ENCODE data around the gene PTGER1. TPM values are rescaled to one million over a fixed set of nuclear protein-coding genes. Genes with fewer than 3 reads are reported as not detected.

The PTGER1 gene
- total RNA-seq, 1 donor from 2014 or later, result 0.34 TPM

DNA sequence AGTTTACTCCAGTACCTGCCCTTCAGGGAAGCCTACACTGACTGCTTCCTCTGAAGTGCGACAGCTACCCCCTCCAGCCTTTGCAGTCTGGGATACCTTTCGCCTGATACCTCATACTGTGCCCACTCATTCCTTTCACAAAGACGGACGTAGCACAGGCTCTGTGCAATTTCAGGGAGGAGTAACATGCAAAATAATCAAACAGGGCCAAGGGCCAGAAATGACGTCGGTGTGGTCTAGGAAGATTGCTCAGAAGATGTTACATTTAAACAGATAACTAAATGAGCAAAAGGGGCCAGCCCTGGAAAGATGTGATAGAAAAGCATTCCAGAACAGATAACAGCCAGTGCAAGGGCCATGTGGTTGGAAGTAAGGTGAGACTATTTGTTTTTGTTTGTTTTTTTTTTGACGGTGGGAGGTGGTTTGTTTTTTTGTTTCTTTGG lies 49.4 kb downstream of the PTGER1 start:
- TF ChIP-seq, protein P1, sequence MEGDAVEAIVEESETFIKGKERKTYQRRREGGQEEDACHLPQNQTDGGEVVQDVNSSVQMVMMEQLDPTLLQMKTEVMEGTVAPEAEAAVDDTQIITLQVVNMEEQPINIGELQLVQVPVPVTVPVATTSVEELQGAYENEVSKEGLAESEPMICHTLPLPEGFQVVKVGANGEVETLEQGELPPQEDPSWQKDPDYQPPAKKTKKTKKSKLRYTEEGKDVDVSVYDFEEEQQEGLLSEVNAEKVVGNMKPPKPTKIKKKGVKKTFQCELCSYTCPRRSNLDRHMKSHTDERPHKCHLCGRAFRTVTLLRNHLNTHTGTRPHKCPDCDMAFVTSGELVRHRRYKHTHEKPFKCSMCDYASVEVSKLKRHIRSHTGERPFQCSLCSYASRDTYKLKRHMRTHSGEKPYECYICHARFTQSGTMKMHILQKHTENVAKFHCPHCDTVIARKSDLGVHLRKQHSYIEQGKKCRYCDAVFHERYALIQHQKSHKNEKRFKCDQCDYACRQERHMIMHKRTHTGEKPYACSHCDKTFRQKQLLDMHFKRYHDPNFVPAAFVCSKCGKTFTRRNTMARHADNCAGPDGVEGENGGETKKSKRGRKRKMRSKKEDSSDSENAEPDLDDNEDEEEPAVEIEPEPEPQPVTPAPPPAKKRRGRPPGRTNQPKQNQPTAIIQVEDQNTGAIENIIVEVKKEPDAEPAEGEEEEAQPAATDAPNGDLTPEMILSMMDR (IDR thresholded peaks at IDR 0.05; ENCODE audit: unreplicated experiment), result no peak
- DNase-seq (ENCODE audit: low spot score, unreplicated experiment), result no peak
- H3K4me3 Mint-ChIP-seq (ENCODE audit: low read depth), result no peak overlapping the region
- H3K27me3 Mint-ChIP-seq, result peaks cover 6% of the 10 kb centered on the region
- no peak overlapping the region for H3K27ac Mint-ChIP-seq
- no peaks in the 10 kb centered on the region for H3K4me1 Mint-ChIP-seq (ENCODE audit: low read depth)
- H3K9me3 Mint-ChIP-seq (ENCODE audit: low read depth), result no peaks in the 10 kb centered on the region
- H3K36me3 Mint-ChIP-seq (ENCODE audit: insufficient read depth), result no peaks in the 10 kb centered on the region

Other genes starting within 250 kb of the PTGER1 start
- 0.96 and 1.0 TPM in 2 replicates for gene ADGRE5, start 93.9 kb downstream of the PTGER1 start, total RNA-seq
- 66.9 and 74.2 TPM in 2 replicates for gene DDX39A, start 56.0 kb downstream of the PTGER1 start, total RNA-seq
- 106 TPM in 2 replicates for gene PKN1, start 42.0 kb downstream of the PTGER1 start, total RNA-seq
- gene GIPC1, start 20.8 kb upstream of the PTGER1 start, total RNA-seq, result 66.5 and 77.4 TPM in 2 replicates
- gene DNAJB1, start 43.0 kb upstream of the PTGER1 start, total RNA-seq, result 94.7 and 97.0 TPM in 2 replicates
- gene TECR, start 54.2 kb upstream of the PTGER1 start, total RNA-seq, result 170 and 186 TPM in 2 replicates
- 117 and 120 TPM in 2 replicates for gene NDUFB7, start 96.7 kb upstream of the PTGER1 start, total RNA-seq
- not detected in 2 replicates for gene CLEC17A, start 107.7 kb upstream of the PTGER1 start, total RNA-seq
- gene ADGRE3, start 199.5 kb upstream of the PTGER1 start, total RNA-seq, result not detected in 2 replicates
- gene ZNF333, start 214.7 kb upstream of the PTGER1 start, total RNA-seq, result 21.4 and 21.6 TPM in 2 replicates